SK-N-SH (cell line): ENCODE results near the gene EPB41L1. TPM values are rescaled to one million over a fixed set of nuclear protein-coding genes. Genes with fewer than 3 reads are reported as not detected.

ENCODE experiments used
- CTCF ChIA-PET: fragments of 300-600, 350-600 bp; formaldehyde crosslinking; extraction: SDS; loops from one replicate; lab custom pipeline; 2021; lab: Yijun Ruan, JAX
- POLR2A ChIA-PET: fragments of 350-600 bp; sonication (Branson Sonifier 250); formaldehyde crosslinking; extraction: SDS; loops from one replicate; lab custom pipeline; 2020; ENCODE audit warnings: antibody characterized with exemption, inconsistent platforms; lab: Yijun Ruan, JAX
- DNase-seq: peaks from one replicate; pipeline ENCODE4 v3.0.0; 2012
- H2AFZ ChIP-seq: fragments of 200-600 bp; sonication (generic); 2 replicates; pipeline ENCODE4 v1.8.1; 2016; ENCODE audit warnings: antibody characterized with exemption, mild to moderate bottlenecking, low read depth
- H3F3A ChIP-seq: fragments of 200-600 bp; sonication (generic); replicated peaks from 2 replicates; pipeline ENCODE3; 2016; ENCODE audit warnings: antibody characterized with exemption, mild to moderate bottlenecking; ENCODE audit not compliant: insufficient read depth
- H3K27ac ChIP-seq, 2 experiments: fragments of 200-500 bp in 1 of 2; fragments of 200-600 bp in 1 of 2; sonication (Bioruptor generic) in 1 of 2; sonication (generic), shearing (Covaris generic) in 1 of 2; 2 replicates each; pipeline versions ENCODE4 v1.5.1 to v1.6.1; 2014 to 2016; ENCODE audit warnings: low read depth in 2 of 2, inconsistent platforms in 1 of 2, low read length in 1 of 2, mild to moderate bottlenecking in 1 of 2, mixed read lengths in 1 of 2
- H3K27me3 ChIP-seq: fragments of 200-600 bp; sonication (generic), shearing (Covaris generic); 2 replicates; pipeline ENCODE4 v1.6.1; 2016; ENCODE audit warnings: mixed run types; ENCODE audit not compliant: insufficient read depth
- H3K36me3 ChIP-seq, 2 experiments: fragments of 200-500 bp in 1 of 2; fragments of 200-600 bp in 1 of 2; sonication (Bioruptor generic) in 1 of 2; sonication (generic) in 1 of 2; replicated peaks in 1 of 2; 2 replicates each; pipeline versions ENCODE3 to v1.5.1; 2014 to 2016; ENCODE audit warnings: low read length in 1 of 2, mild to moderate bottlenecking in 1 of 2; ENCODE audit not compliant: insufficient read depth in 2 of 2, control insufficient read depth in 1 of 2
- H3K4me1 ChIP-seq, 2 experiments: fragments of 200-500 bp in 1 of 2; fragments of 200-600 bp in 1 of 2; sonication (Bioruptor generic) in 1 of 2; sonication (generic), shearing (Covaris generic) in 1 of 2; 2 replicates each; pipeline versions ENCODE4 v1.5.1 to v1.6.1; 2014 to 2016; ENCODE audit warnings: low read depth in 1 of 2, low read length in 1 of 2, mixed run types in 1 of 2; ENCODE audit not compliant: insufficient read depth in 2 of 2, control insufficient read depth in 1 of 2
- H3K4me2 ChIP-seq: fragments of 200-600 bp; sonication (generic), shearing (Covaris generic); 2 replicates; pipeline ENCODE4 v1.6.1; 2017; ENCODE audit warnings: mixed run types
- H3K4me3 ChIP-seq, 2 experiments: fragments of 200-500 bp in 1 of 2; fragments of 200-600 bp in 1 of 2; sonication (Bioruptor generic) in 1 of 2; sonication (generic), shearing (Covaris generic) in 1 of 2; 2 replicates each; pipeline versions ENCODE4 v1.5.1 to v1.8.1; 2014 to 2016; ENCODE audit warnings: low read depth in 2 of 2, inconsistent platforms in 1 of 2, low read length in 1 of 2, mild to moderate bottlenecking in 1 of 2, mixed read lengths in 1 of 2, moderate library complexity in 1 of 2
- H3K79me2 ChIP-seq: fragments of 200-600 bp; sonication (generic); 2 replicates; pipeline ENCODE4 v1.8.1; 2017; ENCODE audit warnings: mild to moderate bottlenecking; ENCODE audit not compliant: insufficient read depth
- H3K9ac ChIP-seq: fragments of 200-600 bp; sonication (generic); 2 replicates; pipeline ENCODE4 v1.6.1; 2017; ENCODE audit warnings: mixed run types
- H3K9me2 ChIP-seq: fragments of 200-600 bp; sonication (generic); 2 replicates; pipeline ENCODE4 v1.6.1; 2017; ENCODE audit warnings: mixed run types
- H3K9me3 ChIP-seq: fragments of 200-600 bp; sonication (generic); 2 replicates; pipeline ENCODE4 v1.6.1; 2017; ENCODE audit warnings: mixed run types, mild to moderate bottlenecking, moderate library complexity
- H4K20me1 ChIP-seq: fragments of 200-600 bp; sonication (generic); 2 replicates; pipeline ENCODE4 v1.6.1; 2017; ENCODE audit warnings: mild to moderate bottlenecking, mixed run types; ENCODE audit not compliant: insufficient read depth
- FOXJ3 ChIP-seq: sonication (generic); formaldehyde crosslinking; IDR thresholded peaks from 2 replicates; pipeline ENCODE4 v1.5.1; 2020; ENCODE audit warnings: mild to moderate bottlenecking, missing genetic modification reagents
- GABPA ChIP-seq: IDR thresholded peaks from 2 replicates; pipeline ENCODE4 v1.4.0; 2012; ENCODE audit warnings: low read depth, mild to moderate bottlenecking
- GATA2 ChIP-seq: sonication (generic); formaldehyde crosslinking; IDR thresholded peaks from 2 replicates; pipeline ENCODE4 v1.5.0; 2020; ENCODE audit warnings: mild to moderate bottlenecking, missing genetic modification reagents
- NFIC ChIP-seq: IDR thresholded peaks from 2 replicates; pipeline ENCODE4 v1.4.0; 2012; ENCODE audit warnings: borderline replicate concordance
- RXRA ChIP-seq: IDR thresholded peaks from 2 replicates; pipeline ENCODE4 v1.4.0; 2012; ENCODE audit warnings: low read depth, mild to moderate bottlenecking, borderline replicate concordance
- TAF1 ChIP-seq: IDR thresholded peaks from 2 replicates; pipeline ENCODE4 v1.6.1; 2012; ENCODE audit warnings: low read depth, mild to moderate bottlenecking, low read length, moderate library complexity, borderline replicate concordance
- TCF12 ChIP-seq: IDR thresholded peaks from 2 replicates; pipeline ENCODE4 v1.4.0; 2012
- WGBS: methylation state at CpG from one replicate; pipeline ENCODE4 v1.1.6; 2017; ENCODE audit warnings: low lambda C conversion rate; 5-methylcytosine and 5-hydroxymethylcytosine counted together
- polyA plus RNA-seq, 3 experiments: library from polyadenylated mRNA; depleted of rRNA; stranded (reverse); fragments of >200 nt; gene quantifications; 2 replicates each; pipeline ENCODE4 v1.2.3, GENCODE V29; 2012
- TF ChIP-seq, protein P1 (sequence below): IDR thresholded peaks from 2 replicates; pipeline ENCODE4; 2012
- TF ChIP-seq, protein P2 (sequence below): IDR thresholded peaks from 2 replicates; pipeline ENCODE4 v1.4.0; 2012; ENCODE audit warnings: low read depth, borderline replicate concordance
- TF ChIP-seq, protein P3 (sequence below): fragments of 150-350 bp; IDR thresholded peaks from 2 replicates; pipeline ENCODE4 v1.6.1; 2016; ENCODE audit warnings: mild to moderate bottlenecking, low read depth, low read length
- TF ChIP-seq, protein P4 (sequence below): IDR thresholded peaks from 2 replicates; pipeline ENCODE4 v1.4.0; 2012; ENCODE audit warnings: low read depth, borderline replicate concordance
- TF ChIP-seq, protein P5 (sequence below): fragments of 150-350 bp; IDR thresholded peaks from 2 replicates; pipeline ENCODE4 v1.6.1; 2017; ENCODE audit warnings: antibody characterized with exemption, low read length, low read depth, borderline replicate concordance
- TF ChIP-seq, protein P6 (sequence below): fragments of 200-600 bp; sonication (generic); IDR thresholded peaks from 2 replicates; pipeline ENCODE4 v1.6.1; 2017; ENCODE audit warnings: antibody characterized with exemption, mild to moderate bottlenecking, moderate library complexity

Gene EPB41L1
- polyA plus RNA-seq, 1 of the 3 experiments (the other 2 are of a cell fraction), result 26.1 TPM

DNA sequence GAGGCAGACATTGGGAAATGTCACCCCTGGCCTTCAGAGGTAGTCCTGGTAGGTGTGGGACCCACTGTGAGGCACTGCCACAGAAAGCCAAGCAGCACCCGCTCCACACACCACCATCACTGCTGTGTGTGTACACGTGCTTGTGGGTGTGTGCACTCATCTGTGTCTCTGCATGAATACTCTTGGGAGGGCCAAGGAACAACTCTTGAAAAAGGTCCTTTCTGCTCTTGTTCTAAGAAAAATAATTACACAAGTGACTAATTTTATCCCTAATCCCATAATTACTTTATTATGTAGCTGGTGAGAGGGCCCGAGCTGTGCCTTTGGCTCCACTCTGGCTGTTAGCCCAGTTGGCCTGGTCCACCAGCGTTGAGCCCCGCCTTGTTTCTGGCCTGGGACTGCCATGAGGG lies 21.7 kb upstream of the EPB41L1 start:
- CTCF ChIA-PET, result interaction anchor here (1.2 to 23.2 kb wide), 2 partner anchors 66 to 140 kb away, joined by 3 to 560 read pairs; no protein-coding TSS in a partner anchor
- Histone ChIP-seq H3K4me1 (peaks cover 0 to 10% of the 10 kb centered on the region in 2 experiments; a peak in 3 of 4 replicates), H3F3A (no peaks in the 10 kb centered on the region), H3K9ac (no peak overlapping the region), H3K36me3 (no peaks in the 10 kb centered on the region), H3K27me3 (no peaks in the 10 kb centered on the region), H3K9me3 (no peaks in the 10 kb centered on the region), H4K20me1 (no peaks in the 10 kb centered on the region), H2AFZ (no peak overlapping the region), H3K27ac (no peak overlapping the region), H3K4me2 (no peak overlapping the region), H3K9me2 (no peaks in the 10 kb centered on the region), H3K79me2 (no peaks in the 10 kb centered on the region), H3K4me3 (no peak overlapping the region)
- 78% methylated on average over 3 of the region's 5 CpGs for WGBS
- POLR2A ChIA-PET, result no interaction called here
- TF ChIP-seq, protein P1, sequence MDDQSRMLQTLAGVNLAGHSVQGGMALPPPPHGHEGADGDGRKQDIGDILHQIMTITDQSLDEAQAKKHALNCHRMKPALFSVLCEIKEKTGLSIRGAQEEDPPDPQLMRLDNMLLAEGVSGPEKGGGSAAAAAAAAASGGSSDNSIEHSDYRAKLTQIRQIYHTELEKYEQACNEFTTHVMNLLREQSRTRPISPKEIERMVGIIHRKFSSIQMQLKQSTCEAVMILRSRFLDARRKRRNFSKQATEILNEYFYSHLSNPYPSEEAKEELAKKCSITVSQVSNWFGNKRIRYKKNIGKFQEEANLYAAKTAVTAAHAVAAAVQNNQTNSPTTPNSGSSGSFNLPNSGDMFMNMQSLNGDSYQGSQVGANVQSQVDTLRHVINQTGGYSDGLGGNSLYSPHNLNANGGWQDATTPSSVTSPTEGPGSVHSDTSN, result no peak
- TF ChIP-seq, protein P2, sequence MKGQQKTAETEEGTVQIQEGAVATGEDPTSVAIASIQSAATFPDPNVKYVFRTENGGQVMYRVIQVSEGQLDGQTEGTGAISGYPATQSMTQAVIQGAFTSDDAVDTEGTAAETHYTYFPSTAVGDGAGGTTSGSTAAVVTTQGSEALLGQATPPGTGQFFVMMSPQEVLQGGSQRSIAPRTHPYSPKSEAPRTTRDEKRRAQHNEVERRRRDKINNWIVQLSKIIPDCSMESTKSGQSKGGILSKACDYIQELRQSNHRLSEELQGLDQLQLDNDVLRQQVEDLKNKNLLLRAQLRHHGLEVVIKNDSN, result no peak
- no peak for TF ChIP-seq NFIC
- TF ChIP-seq, protein P3, sequence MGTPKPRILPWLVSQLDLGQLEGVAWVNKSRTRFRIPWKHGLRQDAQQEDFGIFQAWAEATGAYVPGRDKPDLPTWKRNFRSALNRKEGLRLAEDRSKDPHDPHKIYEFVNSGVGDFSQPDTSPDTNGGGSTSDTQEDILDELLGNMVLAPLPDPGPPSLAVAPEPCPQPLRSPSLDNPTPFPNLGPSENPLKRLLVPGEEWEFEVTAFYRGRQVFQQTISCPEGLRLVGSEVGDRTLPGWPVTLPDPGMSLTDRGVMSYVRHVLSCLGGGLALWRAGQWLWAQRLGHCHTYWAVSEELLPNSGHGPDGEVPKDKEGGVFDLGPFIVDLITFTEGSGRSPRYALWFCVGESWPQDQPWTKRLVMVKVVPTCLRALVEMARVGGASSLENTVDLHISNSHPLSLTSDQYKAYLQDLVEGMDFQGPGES, result no peak
- TF ChIP-seq, protein P4, sequence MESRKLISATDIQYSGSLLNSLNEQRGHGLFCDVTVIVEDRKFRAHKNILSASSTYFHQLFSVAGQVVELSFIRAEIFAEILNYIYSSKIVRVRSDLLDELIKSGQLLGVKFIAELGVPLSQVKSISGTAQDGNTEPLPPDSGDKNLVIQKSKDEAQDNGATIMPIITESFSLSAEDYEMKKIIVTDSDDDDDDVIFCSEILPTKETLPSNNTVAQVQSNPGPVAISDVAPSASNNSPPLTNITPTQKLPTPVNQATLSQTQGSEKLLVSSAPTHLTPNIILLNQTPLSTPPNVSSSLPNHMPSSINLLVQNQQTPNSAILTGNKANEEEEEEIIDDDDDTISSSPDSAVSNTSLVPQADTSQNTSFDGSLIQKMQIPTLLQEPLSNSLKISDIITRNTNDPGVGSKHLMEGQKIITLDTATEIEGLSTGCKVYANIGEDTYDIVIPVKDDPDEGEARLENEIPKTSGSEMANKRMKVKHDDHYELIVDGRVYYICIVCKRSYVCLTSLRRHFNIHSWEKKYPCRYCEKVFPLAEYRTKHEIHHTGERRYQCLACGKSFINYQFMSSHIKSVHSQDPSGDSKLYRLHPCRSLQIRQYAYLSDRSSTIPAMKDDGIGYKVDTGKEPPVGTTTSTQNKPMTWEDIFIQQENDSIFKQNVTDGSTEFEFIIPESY, result no peak
- no peak for TF ChIP-seq FOXJ3 (CRISPR knock-in tag)
- TF ChIP-seq GATA2 (CRISPR knock-in tag), result no peak
- no peak for TF ChIP-seq TAF1
- TF ChIP-seq, protein P5, sequence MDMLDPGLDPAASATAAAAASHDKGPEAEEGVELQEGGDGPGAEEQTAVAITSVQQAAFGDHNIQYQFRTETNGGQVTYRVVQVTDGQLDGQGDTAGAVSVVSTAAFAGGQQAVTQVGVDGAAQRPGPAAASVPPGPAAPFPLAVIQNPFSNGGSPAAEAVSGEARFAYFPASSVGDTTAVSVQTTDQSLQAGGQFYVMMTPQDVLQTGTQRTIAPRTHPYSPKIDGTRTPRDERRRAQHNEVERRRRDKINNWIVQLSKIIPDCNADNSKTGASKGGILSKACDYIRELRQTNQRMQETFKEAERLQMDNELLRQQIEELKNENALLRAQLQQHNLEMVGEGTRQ, result no peak
- TF ChIP-seq, protein P6, sequence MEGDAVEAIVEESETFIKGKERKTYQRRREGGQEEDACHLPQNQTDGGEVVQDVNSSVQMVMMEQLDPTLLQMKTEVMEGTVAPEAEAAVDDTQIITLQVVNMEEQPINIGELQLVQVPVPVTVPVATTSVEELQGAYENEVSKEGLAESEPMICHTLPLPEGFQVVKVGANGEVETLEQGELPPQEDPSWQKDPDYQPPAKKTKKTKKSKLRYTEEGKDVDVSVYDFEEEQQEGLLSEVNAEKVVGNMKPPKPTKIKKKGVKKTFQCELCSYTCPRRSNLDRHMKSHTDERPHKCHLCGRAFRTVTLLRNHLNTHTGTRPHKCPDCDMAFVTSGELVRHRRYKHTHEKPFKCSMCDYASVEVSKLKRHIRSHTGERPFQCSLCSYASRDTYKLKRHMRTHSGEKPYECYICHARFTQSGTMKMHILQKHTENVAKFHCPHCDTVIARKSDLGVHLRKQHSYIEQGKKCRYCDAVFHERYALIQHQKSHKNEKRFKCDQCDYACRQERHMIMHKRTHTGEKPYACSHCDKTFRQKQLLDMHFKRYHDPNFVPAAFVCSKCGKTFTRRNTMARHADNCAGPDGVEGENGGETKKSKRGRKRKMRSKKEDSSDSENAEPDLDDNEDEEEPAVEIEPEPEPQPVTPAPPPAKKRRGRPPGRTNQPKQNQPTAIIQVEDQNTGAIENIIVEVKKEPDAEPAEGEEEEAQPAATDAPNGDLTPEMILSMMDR, result no peak
- no peak for TF ChIP-seq TCF12
- TF ChIP-seq GABPA, result no peak
- TF ChIP-seq RXRA, result no peak
- no peak for DNase-seq
